SK-N-MC (cell line): Measurements from ENCODE around the gene PHLDB2.

ENCODE experiments used
- EZH2 ChIP-seq: fragments of 200-600 bp; sonication (generic); IDR thresholded peaks from one replicate; pipeline ENCODE4 v1.6.1; 2017; ENCODE audit warnings: antibody characterized with exemption
- POLR2AphosphoS5 ChIP-seq: IDR thresholded peaks from 2 replicates; pipeline ENCODE4 v1.6.1; 2012; ENCODE audit warnings: mild to moderate bottlenecking, low read depth, low read length, borderline replicate concordance

DNA sequence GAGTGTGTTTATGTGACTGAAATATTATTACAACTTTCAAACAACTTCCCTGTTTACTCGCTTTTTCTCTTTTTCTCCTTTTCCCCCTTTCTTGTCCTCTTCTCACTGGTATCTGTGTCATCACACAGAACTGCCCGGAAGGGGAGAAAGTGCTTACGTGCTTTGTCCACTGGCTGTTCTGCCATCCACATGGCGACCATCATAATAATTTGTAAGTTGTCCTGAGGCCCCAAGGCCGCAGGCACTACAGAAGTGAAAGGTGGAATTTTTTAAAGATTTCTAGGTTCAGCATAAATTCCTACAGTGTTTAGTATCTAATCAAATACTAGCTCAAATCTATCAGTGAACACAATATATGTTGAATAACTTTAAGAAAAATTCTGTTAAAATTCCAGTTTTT is 93.0 kb downstream of the PHLDB2 start:
- TF ChIP-seq POLR2AphosphoS5, result no peak
- TF ChIP-seq EZH2, result no peak
